NCI-H2081 (cell line): ENCODE data around the gene ABL1.
"Not testable (repeated sequence)": the region's sequence is repeated elsewhere in the genome, so short reads cannot be mapped to it uniquely, and the experiment has no call there.

Experiments used
- DNase-seq, 2 experiments: peaks; one replicate each; lab custom pipeline; 2025; lab: John Stamatoyannopoulos, UW

Gene ABL1

DNA sequence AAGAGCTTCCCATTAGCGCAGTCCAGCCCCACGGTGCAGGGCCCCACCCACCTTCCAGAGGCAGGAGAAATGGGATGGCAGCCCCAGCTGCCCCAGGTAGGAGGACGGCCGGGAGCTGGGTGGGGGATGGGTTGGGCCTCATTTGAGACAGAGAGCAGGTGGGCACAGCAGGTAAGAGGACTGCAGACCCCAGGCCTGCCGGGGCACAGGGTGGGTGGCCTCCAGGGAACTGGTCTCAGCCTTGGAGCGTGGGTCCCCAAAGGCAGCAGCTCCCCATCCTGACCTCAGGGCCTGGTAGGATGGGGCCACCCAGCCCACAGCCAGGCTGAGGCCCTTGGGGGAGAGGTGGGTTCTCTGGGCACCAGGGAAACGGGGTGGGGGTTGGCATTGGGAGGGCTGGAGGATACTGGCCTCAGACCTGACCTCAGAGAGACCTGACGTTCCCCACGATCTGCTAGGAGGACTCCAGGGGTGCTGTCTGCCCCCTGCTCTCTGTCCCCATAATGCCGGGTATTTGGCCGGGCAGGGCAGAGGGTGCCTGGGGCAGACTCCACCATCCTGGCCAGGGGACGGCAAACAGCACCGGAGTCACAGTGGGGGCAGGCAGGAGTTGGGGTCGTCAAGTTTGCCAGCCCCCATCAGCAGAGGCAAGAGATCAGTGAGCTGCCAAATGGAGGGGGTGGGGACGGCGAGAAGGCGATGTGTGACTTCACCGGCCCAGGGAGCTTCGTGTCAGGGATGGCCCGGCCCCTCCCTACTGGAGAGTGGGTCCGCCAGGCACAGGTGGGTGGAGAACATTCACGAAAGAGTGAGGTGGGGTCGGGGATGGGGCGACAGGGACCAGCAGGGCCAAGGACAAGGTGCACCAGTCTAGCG, 68.4 kb downstream of the ABL1 start:
- DNase-seq: no peak

DNA sequence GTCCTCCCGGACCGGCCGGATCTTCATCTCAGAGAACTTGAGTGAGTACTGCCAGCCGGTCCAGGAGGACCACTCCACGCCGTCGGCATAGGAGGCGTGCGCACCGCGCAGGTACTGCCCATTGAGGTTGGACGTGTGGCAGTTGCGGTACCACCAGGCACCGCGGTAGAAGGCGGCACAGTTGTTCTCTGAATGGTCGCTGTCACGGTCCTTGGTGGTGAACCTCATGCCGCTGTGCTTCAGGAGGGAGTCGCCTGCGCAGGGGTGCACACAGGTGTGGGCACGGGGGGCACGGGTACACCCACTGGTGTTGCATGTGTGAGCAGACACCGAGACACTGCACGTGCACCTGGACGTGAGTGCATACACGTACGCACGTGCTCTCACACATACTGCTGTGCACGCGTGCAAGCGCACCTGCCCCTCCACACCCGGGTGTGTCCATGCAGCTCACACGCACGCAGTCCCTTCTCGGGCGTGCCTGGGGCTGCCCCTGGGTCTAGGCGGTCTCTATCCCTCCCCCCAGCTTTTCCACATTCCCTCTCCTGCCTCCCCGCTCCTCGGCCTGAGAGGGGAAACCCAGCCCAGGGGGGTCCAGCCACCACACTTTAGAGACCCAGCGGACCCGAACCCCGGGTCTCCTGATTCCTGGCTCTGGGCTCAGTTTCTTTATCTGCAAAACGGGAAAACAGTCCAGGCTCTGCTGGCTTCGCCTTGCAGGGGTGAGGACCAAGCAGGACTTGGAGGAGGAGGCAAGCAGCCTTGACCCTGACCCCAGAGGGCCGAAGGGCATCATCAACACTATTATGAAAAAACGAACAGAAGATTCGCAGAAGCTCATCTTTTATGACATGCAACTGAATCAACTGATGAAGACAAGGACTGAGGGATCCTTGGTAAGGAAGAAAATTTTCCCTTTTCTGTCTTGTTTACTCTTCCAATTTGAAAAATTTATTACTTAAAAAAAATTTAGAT, 69.3 kb downstream of the ABL1 start:
- DNase-seq: no peak

DNA sequence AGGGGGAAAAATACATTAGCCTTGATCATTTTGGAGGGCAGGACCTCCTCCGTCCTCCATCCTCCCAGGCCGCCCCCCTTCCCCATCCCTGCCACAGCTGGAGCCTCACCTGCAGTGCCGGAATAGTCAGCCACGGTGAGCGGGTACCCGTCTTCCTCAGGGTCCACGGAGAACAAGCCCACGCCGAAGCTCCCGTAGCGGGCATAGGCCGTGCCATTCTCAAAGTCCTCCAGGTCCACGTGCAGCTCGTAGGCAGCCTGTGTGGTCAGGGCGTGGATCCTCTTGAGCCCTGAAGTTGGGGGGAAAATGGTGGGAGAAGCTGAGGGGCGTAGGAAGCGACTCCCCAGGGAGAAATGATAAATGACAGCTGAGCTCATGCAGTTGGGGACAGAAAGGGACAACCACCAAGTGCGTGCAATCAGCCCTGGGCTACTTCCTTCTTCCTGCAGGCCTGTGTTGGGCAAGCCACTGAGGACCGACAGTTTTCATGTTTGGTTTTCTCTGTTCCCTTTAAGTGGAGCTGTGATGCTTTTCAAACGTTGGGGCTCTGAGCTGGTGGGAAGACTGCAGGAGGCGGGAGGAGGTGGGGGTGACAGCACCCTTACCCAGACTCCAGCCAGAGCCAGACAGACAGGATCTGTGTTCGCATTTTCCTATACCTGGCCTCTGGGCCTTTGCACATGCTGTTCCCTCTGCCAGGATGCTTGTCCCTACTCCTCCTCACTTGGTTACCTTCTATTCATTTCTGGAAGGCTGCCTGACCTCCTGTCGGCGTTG, 70.3 kb downstream of the ABL1 start:
- no peak for DNase-seq

DNA sequence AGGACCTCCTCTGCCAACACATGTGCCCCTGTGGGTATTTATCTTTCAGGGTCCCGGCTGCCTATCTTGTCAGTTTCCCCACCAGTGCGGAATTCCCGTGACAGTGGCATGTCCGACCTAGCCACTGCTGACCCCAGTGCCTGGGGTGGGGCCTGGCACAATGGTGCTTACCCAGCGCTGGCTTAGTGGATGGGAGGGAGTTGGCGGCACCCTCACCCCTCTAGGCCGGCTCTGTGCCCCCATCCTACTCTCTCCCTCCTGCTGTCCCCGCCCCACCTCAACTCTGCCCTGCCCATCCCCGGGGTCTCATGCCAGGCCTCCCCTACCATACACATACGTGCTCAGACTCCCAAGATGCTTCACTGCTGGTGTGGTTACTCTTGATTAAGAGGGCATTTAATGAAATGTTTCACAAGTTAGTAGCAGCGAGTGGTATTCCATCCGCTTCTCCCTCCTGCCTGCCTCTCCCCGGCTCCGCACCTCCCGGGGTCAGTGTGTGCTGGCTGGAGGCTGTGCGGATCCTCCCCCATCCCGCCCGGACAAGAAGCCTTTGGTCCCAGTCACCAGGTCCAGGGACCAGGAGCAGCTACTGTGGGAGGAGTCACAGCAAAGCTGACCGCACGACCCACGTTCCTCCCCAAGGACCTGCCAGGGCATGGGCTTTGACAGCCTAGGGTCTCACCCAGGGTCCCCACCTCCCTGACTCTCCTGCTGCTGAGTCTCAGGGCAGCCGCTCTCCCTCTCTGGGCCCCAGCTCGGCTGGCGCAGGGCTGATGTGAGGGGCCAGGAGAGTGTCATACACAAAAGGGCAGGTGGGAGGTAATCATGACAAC, 71.1 kb downstream of the ABL1 start:
- DNase-seq: no peak

DNA sequence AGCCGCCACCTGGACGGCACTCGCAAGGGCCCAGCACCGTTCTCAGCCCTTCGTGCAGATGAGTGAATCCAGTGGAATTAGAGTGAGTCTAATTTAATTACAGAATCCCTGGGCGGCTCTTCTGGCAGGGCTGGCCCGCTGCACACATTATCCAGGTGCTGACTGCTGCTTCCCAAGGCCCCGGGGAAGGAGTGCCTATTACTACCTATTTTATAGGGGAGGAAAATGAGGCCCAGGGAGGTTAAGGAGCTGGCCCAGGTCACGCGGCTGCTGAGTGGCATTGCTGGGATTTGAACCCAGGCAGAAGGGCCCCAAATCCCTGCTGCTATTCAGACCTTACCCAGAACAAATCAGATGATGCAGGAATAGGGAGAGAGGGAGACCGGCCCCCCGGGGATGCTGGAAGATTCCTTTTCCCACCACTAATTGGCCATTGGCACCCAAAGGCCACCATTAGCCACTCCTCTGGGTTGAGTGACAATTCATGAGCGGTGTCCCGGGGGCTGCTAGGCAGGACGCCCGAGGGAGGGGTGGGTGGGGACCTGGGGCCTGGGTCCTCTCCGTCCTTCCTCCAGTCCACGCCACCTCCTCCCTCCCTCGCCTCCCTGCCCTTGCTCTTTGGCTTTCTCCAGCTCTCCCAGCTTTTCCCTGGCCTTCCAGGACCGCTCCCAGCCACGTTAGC, 71.8 kb downstream of the ABL1 start:
- DNase-seq: peak in 1 of 2 experiments; percentile 21

DNA sequence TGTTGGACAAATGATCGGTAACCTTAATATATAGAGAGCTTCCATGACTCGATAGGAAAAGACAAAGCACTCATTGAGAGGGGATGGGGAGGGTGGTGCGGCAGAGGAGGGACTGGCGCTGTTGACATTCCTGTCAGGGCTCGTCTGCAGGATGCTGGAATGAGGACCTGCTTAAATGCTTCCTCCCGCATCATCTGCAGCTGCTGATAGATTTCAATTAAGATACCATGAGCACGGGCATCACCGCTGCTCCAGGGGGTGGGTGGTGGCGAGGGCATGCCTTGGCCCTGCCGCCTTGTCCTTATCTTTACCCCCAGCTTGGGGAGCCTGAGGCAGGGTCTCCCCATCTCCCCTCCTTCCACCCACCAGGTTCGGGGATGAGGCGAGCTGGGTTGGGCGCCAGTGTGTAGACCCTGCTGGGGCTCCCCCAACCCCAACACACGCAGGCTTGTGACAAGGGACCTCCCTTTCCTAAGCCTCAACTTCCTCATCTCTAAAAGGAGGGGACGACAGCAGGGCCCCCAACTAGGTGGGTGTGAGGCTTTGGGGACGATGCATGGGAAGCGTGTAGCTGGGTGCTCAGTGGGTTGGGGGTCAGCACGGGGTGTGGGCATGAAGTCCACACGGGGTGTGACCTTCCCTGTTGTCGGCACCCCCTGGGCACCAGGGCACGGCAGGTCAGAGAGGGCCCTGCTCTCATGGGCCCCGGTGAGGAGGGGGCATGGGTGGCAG, 73.3 kb downstream of the ABL1 start:
- no peak for DNase-seq

DNA sequence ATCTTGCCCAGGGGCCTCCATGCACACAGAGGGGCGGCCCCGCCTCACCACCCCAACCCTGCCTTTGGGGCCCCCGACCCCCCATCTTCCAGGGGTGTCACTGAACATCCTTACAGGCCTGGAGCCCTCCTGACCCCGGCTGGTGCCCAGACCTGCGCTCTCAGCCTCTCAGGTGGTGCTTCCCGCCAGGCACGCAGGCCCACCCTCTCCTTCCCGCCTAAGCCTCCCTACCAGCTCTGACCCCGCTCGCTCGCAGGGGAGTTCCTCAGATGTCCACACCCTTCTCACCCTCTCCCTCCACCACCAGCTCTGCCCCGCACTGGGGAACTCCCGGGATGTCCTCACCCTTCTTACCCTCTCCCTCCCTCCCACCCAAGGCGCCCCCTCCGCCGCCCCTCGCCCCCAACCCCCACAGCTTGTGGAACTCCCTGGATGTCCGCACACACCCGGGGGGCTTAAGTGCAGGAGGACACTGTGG, 73.9 kb downstream of the ABL1 start:
- no peak for DNase-seq

DNA sequence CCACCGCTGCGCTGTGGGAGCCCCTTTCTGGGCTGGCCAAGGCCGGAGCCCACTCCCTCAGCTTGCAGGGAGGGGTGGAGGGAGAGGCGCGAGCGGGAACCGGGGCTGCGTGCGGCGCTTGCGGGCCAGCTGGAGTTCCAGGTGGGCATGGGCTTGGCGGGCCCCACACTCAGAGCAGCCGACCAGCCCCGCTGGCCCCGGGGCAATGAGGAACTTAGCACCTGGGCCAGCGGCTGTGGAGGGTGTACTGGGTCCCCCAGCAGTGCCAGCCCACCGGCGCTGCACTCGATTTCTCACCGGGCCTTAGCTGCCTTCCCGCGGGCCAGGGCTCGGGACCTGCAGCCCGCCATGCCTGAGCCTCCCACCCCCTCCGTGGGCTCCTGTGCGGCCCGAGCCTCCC, 75.0 kb downstream of the ABL1 start:
- DNase-seq: not testable (repeated sequence)

DNA sequence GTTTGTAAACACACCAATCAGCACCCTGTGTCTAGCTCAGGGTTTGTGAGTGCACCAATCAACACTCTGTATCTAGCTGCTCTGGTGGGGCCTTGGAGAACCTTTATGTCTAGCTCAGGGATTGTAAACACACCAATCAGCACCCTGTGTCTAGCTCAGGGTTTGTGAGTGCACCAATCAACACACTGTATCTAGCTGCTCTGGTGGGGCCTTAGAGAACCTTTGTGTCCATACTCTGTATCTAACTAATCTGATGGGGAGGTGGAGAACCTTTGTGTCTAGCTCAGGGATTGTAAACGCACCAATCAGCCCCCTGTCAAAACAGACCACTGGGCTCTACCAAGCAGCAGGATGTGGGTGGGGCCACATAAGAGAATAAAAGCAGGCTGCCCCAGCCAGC, 75.6 kb downstream of the ABL1 start:
- DNase-seq: not testable (repeated sequence)

DNA sequence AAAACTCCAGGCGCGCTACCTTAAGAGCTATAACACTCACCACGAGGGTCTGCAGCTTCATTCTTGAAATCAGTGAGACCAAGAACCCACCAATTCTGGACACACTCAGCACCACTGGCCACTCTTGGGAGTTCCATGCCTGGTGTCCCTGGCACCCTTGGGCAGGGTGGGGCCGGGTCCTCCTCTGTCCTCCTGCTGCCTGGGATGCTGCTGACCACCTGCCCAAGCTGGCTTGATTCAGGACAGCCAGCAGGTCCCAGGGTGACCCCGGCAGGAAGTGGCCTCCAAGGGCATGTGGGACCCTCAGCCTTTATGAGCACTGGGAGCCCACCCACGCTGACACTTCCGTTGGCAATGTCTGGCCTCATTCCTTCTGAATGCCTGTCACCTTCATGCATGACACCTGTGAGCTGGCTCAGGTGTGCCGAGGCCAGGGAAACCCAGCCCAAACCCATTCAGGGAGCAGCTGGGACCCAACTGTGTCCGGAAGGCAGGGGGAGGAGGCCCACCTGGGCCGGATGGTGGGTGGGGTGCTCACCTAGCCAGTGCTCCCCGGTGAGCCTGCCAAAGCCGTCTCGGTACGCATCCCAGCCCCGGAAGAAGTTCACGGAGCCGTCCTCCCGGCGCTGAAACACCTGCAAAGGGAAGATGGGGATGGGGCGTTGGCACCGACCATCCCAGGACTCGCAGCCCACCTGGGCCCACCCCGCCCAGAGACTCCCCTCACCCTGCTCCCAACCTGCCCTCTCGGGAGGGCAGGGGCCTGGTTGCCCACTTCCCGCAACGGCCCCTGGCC, 76.4 kb downstream of the ABL1 start:
- no peak for DNase-seq

DNA sequence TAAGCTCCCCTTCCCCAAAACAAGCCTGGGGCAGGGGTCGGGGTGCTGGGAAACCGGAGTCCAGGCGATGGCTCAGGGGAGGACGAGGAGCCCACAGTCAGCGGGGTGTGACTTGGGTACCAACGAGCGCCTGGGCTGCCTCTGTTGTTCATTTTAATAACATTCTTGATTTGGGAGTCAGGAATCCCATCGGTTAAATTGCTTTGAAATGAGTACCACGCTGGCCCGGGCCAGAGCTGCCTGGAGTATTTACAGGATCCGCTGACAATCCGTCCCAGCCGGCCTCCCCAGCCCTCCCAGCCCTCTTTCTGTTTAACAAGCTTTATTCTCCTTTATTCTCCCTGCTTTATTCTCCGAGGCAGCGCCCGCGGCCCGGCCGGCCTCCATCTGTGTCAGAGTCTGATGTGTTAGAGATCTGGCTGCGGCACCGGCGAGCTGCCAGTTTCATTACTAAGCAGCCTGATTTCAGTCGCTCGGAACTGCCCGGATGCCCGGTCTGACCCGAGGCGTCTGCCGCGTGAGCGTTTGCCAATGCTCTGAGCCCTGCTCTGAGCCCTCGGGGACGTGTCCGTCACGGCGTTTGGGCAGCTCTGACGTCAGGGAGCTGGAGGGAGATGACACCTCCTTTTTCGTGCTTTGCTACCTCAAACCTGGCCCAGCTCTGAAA, 78.0 kb downstream of the ABL1 start:
- no peak for DNase-seq

DNA sequence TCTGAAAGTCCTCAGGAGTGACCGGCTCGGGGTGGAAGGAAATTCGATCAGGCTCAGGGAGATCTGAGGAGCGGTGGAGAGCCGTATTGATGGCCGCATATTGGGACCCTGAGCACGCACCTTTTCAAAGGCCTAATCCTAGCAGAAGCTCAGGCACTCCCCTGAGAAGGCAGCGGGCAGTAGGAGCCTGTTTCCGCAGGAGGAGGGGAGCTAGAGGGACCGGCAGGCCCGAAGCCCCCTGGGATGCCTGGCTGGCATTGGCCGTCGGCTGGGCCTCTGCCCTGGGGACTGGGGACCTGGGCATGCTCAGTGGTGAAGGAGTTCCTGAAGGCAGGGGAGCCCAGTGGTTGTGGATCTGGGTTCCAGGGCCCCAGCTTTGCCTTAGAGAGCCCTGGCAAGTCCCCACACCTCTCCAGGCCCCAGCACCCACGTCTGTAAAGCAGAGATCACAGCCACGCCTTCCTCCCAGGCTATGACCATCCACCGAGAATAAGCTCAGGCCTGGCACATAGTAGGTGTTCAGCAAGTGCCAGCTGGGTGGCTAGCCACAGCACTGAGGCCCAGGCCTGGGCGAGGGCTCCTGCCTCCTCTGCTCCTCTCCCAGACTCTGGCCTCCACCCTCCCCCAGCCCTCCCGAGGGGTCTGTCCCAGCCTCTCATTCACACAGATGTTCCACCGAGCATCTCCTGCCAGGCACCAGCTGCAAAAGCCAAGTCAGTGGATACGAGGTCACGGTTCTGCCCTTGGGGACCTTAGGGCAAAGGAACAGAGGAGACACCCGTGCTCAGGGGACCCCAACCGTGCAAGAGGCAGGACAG, 78.8 kb downstream of the ABL1 start:
- DNase-seq: no peak

DNA sequence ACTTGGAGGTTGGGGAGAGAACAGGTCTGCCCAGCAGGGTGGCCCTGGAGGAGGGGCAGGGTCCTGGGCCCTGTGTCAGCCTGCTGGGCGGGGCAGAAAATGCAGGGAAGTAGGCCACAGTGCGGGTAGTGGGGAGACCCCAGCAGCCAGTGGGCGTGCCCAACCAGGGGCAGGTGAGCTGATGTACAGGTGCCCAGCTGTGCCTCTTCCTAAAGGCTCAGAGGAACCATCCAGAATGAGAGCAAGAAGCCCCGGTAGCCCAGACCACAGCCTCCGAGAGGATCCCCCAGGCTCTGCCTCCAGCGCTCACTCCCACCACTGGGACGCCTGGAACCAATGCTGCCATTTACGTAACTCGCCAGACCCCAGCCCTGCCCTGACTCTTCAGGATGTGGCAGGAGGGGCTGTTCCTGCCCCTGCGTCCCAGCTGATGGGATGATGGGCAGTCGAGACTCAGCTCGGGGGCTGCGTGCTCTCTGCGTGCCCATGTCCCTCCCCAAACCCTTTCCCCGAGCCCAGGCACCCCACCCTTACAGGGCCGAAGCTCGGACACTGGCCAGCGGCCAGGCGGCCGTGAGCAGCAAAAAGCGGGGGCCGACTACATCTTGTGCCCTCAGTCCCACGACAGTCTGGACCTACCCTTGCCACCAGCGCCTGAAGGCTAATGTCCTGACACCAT, 79.5 kb downstream of the ABL1 start:
- DNase-seq: no peak

DNA sequence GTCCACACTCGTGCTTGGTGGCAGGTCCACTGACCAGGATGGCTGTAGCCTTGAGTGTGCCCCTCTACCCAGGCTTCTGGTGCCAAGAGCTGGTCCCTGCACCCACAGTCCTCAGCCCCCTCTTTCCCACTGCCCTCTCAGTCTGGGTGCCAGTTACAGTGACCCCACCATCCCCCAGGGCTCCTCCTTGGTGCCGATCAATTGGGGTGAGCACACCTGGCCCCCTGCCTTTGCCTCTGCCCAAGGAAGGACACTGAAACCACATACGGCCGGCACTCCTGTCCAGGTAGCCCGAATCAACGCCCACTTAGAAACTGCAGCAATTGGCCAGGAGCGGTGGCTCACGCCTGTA, 80.0 kb downstream of the ABL1 start:
- no peak for DNase-seq

DNA sequence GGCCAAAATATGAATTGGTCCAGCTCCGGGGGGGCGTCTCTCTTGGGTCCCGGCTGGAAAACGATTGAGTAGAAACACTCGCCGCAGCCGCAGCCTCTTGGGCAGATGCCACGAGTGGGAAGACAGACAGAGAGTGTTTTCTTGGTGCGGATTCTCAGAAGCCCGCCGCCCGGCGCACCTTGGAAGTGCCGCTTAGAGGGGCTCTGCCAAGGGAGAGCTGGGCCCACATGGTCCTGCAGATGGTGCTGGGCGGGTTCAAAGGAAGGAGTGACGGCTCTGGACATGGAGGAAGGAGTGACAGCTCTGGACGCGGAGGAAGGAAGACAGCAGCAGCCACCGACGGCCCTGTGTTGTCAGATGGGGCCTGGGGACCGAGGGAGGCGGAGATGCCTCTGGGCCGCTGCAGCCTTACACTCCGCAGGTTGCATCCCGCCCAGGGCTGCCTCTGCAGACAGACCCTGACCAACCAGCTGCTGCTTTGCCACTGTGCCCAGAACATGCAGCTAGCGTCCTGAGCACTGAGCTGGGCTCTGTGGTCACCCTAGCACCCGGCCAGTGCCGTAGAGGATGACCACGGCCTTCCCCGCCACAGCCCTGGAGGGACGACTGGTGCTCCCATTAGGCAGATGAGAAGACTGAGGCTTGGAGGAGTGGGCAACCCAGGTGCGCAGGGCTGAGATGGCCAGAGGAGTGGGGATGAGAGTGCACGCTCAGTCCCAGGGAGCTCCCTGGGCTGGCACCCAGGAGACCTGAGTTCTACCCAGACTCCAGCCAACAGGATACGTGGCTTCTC, 82.3 kb downstream of the ABL1 start:
- DNase-seq: no peak
